Endothelial cell of umbilical vein (primary cell): Measurements from ENCODE around the gene ZNF75A.

ENCODE experiments used
- EZH2 ChIP-seq: IDR thresholded peaks from 2 replicates; pipeline ENCODE4 v1.6.1; 2012; ENCODE audit warnings: borderline replicate concordance, low read depth, mild to moderate bottlenecking, moderate library complexity, low read length, inconsistent platforms; ENCODE audit not compliant: severe bottlenecking
- FOS ChIP-seq: IDR thresholded peaks from 2 replicates; pipeline ENCODE4 v1.6.1; 2011; ENCODE audit warnings: mild to moderate bottlenecking, low read length, moderate library complexity, borderline replicate concordance; ENCODE audit not compliant: insufficient read depth
- JUN ChIP-seq: IDR thresholded peaks from 2 replicates; pipeline ENCODE4 v1.6.1; 2011; ENCODE audit warnings: borderline replicate concordance, low read depth; ENCODE audit not compliant: insufficient read length, insufficient read depth
- MYC ChIP-seq: IDR thresholded peaks from one replicate; pipeline ENCODE4 v1.6.1; 2011; ENCODE audit warnings: mild to moderate bottlenecking, low read depth, low read length
- POLR2A ChIP-seq: IDR thresholded peaks from 2 replicates; pipeline ENCODE4 v1.6.1; 2012; ENCODE audit warnings: low read depth, mild to moderate bottlenecking, control low read depth, low read length
- POLR2AphosphoS5 ChIP-seq: IDR thresholded peaks from 2 replicates; pipeline ENCODE4 v1.6.1; 2012; ENCODE audit warnings: low read depth, mild to moderate bottlenecking, control low read depth, low read length, moderate library complexity; ENCODE audit not compliant: insufficient read depth
- TF ChIP-seq, protein P1 (sequence below), 2 donors: IDR thresholded peaks; 1 replicate in 1 of 2; 2 replicates in 1 of 2; pipeline ENCODE4 v1.5.1; 2011; ENCODE audit warnings: low read length in 2 of 2, mild to moderate bottlenecking in 2 of 2, moderate library complexity in 2 of 2, control low read depth in 1 of 2, inconsistent platforms in 1 of 2, low read depth in 1 of 2; ENCODE audit not compliant: insufficient read depth in 1 of 2; ENCODE audit errors: extremely low read depth in 1 of 2
- TF ChIP-seq, protein P2 (sequence below): IDR thresholded peaks from 2 replicates; pipeline ENCODE4 v1.6.1; 2011; ENCODE audit not compliant: insufficient read depth, insufficient read length

DNA sequence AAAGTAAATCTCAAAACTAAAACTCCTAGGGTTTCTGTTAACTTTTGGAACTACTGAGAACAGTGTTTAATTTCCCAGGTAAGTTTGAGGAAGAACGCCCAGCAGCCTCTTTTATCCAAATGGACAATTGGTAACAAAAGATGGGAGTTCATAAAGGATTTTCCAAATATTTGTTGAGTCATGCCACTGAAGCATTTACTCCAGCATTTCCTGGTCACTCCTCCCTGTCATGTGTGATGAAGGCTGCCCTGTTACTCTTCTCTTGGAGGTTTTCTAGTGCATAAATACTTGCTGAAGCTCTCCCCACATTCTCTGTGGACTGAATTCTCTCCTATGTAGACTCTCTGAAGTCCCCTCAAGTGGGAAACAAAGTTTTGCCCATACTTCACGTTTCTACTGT lies 16.5 kb downstream of the ZNF75A start:
- TF ChIP-seq MYC (no peak), POLR2A (no peak), EZH2 (no peak), POLR2AphosphoS5 (no peak), JUN (no peak), FOS (no peak)
- TF ChIP-seq, protein P1, sequence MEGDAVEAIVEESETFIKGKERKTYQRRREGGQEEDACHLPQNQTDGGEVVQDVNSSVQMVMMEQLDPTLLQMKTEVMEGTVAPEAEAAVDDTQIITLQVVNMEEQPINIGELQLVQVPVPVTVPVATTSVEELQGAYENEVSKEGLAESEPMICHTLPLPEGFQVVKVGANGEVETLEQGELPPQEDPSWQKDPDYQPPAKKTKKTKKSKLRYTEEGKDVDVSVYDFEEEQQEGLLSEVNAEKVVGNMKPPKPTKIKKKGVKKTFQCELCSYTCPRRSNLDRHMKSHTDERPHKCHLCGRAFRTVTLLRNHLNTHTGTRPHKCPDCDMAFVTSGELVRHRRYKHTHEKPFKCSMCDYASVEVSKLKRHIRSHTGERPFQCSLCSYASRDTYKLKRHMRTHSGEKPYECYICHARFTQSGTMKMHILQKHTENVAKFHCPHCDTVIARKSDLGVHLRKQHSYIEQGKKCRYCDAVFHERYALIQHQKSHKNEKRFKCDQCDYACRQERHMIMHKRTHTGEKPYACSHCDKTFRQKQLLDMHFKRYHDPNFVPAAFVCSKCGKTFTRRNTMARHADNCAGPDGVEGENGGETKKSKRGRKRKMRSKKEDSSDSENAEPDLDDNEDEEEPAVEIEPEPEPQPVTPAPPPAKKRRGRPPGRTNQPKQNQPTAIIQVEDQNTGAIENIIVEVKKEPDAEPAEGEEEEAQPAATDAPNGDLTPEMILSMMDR (IDR thresholded peaks at IDR 0.05; ENCODE audit: extremely low read depth in 1 of 2, insufficient read depth in 1 of 2, low read depth in 1 of 2, low read length in 2 of 2): no peak
- TF ChIP-seq, protein P2, sequence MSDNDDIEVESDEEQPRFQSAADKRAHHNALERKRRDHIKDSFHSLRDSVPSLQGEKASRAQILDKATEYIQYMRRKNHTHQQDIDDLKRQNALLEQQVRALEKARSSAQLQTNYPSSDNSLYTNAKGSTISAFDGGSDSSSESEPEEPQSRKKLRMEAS: no peak
